ENCODE results near the gene TMEM54.

- no peak for TF ChIP-seq CTCF (conservative IDR thresholded peaks at IDR 0.05 in 1 of 2, IDR thresholded peaks at IDR 0.05 in 1 of 2; ENCODE audit: extremely low read depth in 1 of 2, insufficient read depth in 1 of 2, low read depth in 1 of 2, low read length in 2 of 2)
- no peak for TF ChIP-seq EZH2 (IDR thresholded peaks at IDR 0.05; ENCODE audit: borderline replicate concordance, low read length)
These were observed 10.5 kb downstream of the TMEM54 start for GRCh38 chr1:32890516-32891240.

Data from mammary epithelial cell (primary cell).